NCI-H2171 (cell line): Measurements from ENCODE around the gene GFRA1.

Source experiments
- DNase-seq: peaks from one replicate; lab custom pipeline; 2025; lab: John Stamatoyannopoulos, UW

GFRA1 gene

GRCh38 chr10:116125180-116125579 lies 147.8 kb downstream of the GFRA1 start:
- no peak for DNase-seq

- no peak for DNase-seq
Measured at GRCh38 chr10:116124777-116125176, 148.2 kb downstream of the GFRA1 start.

GRCh38 chr10:116122664-116123063 lies 150.3 kb downstream of the GFRA1 start:
- DNase-seq = no peak

GRCh38 chr10:116121640-116122525 lies 151.1 kb downstream of the GFRA1 start:
- DNase-seq = no peak

GRCh38 chr10:116120688-116121455 lies 152.1 kb downstream of the GFRA1 start:
- DNase-seq = no peak

- no peak for DNase-seq
Measured at GRCh38 chr10:116118847-116119246, 154.2 kb downstream of the GFRA1 start.

- no peak for DNase-seq
Measured at GRCh38 chr10:116115797-116116196, 157.2 kb downstream of the GFRA1 start.

GRCh38 chr10:116115036-116115641 lies 157.9 kb downstream of the GFRA1 start:
- no peak for DNase-seq

- DNase-seq = no peak
Measured at GRCh38 chr10:116113721-116114501, 159.1 kb downstream of the GFRA1 start.

- no peak for DNase-seq
Measured at GRCh38 chr10:116112232-116113231, 160.5 kb downstream of the GFRA1 start.

- no peak for DNase-seq
Measured at GRCh38 chr10:116111483-116112095, 161.4 kb downstream of the GFRA1 start.

- DNase-seq = no peak
Measured at GRCh38 chr10:116110736-116111135, 162.3 kb downstream of the GFRA1 start.

- no peak for DNase-seq
Measured at GRCh38 chr10:116109881-116110280, 163.1 kb downstream of the GFRA1 start.

- DNase-seq = no peak
Measured at GRCh38 chr10:116109481-116109880, 163.5 kb downstream of the GFRA1 start.

- DNase-seq = no peak
Measured at GRCh38 chr10:116108095-116108494, 164.9 kb downstream of the GFRA1 start.

GRCh38 chr10:116106611-116107010 lies 166.4 kb downstream of the GFRA1 start:
- no peak for DNase-seq

- no peak for DNase-seq
Measured at GRCh38 chr10:116105264-116105663, 167.7 kb downstream of the GFRA1 start.

GRCh38 chr10:116104210-116104932 lies 168.6 kb downstream of the GFRA1 start:
- no peak for DNase-seq

- DNase-seq = no peak
Measured at GRCh38 chr10:116103668-116104067, 169.3 kb downstream of the GFRA1 start.
